Muscle of leg (tissue), 11 donors: ENCODE results near the gene FAM118A. TPM values are rescaled to one million over a fixed set of nuclear protein-coding genes. Genes with fewer than 3 reads are reported as not detected.

Experiments
- DNase-seq: peaks from one replicate; pipeline ENCODE4 v3.0.0; 2013
- H3K27ac ChIP-seq: one replicate; pipeline ENCODE4 v1.5.1; 2013; ENCODE audit warnings: mild to moderate bottlenecking, low read length, control low read depth
- H3K27me3 ChIP-seq: one replicate; pipeline ENCODE4 v1.6.1; 2013; ENCODE audit warnings: low read length; ENCODE audit not compliant: control insufficient read depth, insufficient read depth
- H3K36me3 ChIP-seq: one replicate; pipeline ENCODE4 v1.6.1; 2013; ENCODE audit warnings: low read length; ENCODE audit not compliant: control insufficient read depth, insufficient read depth
- H3K4me1 ChIP-seq: one replicate; pipeline ENCODE4 v1.6.1; 2013; ENCODE audit warnings: low read length; ENCODE audit not compliant: control insufficient read depth, insufficient read depth
- H3K4me3 ChIP-seq: one replicate; pipeline ENCODE4 v1.5.1; 2013; ENCODE audit warnings: low read length, control low read depth
- H3K9me3 ChIP-seq: replicated peaks from 2 replicates; pipeline ENCODE4 v1.6.1; 2013; ENCODE audit warnings: low read depth, low read length; ENCODE audit not compliant: control insufficient read depth
- WGBS: methylation state at CpG from one replicate; pipeline ENCODE4 v1.1.5; 2013; ENCODE audit warnings: missing lambda C conversion rate; ENCODE audit not compliant: insufficient coverage; 5-methylcytosine and 5-hydroxymethylcytosine counted together
- polyA plus RNA-seq, 8 donors: library from polyadenylated mRNA; unstranded; fragments of 120-200 nt; gene quantifications; one replicate each; pipeline versions ENCODE4 v1.2.1 to v1.2.3, GENCODE V29; 2013; ENCODE audit warnings: inconsistent platforms in 1 of 8, low replicate concordance in 1 of 8; ENCODE audit not compliant: insufficient read length in 8 of 8, insufficient read depth in 1 of 8
- total RNA-seq: library from RNA; stranded (reverse); fragments of 120-200 nt; gene quantifications from one replicate; pipeline ENCODE4 v1.2.4, GENCODE V29; 2013

The FAM118A gene
- total and polyA plus RNA-seq, 9 donors, result 13.4 to 30.0 (median 18.5) TPM

DNA sequence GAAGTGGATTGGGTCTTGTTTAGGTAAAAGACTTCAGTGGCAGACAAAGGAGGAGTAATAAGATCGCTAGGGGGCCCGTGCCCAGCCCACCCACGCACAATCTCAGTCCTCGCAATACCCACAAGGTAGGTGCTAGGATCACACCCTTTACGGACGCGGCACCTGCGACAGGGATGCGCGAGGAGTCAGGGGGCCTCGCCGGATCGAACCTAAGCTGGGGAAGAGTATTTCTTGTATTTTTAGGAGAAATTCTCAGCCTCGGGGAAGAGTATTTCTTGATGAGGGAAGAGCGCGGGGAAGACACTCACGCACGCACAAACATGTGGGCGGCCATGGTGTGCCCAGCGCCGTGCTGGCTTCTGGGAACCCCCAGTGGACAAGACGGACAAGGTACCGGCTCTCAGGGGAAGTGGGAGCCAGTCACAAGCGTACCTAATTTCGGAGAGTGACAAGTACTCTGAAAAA is 745 bp upstream of the FAM118A start:
- no peaks in the 10 kb centered on the region for H3K9me3 ChIP-seq
- peak overlapping the region; percentile 86 for H3K27ac ChIP-seq
- peak overlapping the region; percentile 66 for H3K4me3 ChIP-seq
- H3K36me3 ChIP-seq, result peaks cover 5% of the 10 kb centered on the region
- H3K4me1 ChIP-seq, result peaks cover 23% of the 10 kb centered on the region
- DNase-seq, result no peak
- WGBS, result 38% methylated on average over 23 of the region's 25 CpGs
- H3K27me3 ChIP-seq, result peaks cover 2% of the 10 kb centered on the region

DNA sequence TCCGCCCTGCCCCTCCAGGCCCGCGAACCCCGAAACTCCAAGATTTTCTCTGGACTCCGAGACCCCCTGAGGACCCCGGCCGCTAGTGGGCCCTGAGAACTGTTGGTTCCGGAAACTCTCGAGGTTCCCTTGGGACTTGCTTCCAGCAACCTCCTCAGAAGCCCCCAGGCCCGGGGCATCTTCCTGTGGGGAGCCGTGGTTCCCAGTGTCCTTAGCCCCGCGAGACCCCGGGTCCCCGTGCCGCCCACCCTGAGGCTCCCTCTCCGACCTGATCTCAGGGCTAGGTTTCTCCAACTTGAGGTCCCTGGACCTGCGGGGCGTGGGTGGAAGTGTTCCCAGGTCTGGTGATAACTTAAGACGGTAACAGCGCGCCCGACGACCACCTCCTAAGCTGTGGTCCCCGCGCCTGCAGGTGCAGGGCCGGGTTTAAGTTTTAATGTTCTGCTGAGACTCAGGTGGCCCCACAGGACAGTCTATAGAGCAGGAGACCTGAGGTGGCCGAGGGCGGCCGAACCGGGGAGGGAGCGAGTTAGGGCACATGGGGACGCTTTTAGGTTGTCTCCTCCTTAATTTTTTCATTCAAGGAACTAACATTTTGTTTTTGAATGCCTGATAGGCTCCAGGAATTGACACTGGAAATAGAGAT is 720 bp downstream of the FAM118A start:
- peaks cover 2% of the 10 kb centered on the region for H3K27me3 ChIP-seq
- peaks cover 5% of the 10 kb centered on the region for H3K36me3 ChIP-seq
- peaks cover 23% of the 10 kb centered on the region for H3K4me1 ChIP-seq
- H3K27ac ChIP-seq, result no peak overlapping the region
- H3K4me3 ChIP-seq, result peak overlapping the region; percentile 68
- no peaks in the 10 kb centered on the region for H3K9me3 ChIP-seq
- 2% methylated on average over 26 of the region's 33 CpGs for WGBS
- DNase-seq, result peak; percentile 52

DNA sequence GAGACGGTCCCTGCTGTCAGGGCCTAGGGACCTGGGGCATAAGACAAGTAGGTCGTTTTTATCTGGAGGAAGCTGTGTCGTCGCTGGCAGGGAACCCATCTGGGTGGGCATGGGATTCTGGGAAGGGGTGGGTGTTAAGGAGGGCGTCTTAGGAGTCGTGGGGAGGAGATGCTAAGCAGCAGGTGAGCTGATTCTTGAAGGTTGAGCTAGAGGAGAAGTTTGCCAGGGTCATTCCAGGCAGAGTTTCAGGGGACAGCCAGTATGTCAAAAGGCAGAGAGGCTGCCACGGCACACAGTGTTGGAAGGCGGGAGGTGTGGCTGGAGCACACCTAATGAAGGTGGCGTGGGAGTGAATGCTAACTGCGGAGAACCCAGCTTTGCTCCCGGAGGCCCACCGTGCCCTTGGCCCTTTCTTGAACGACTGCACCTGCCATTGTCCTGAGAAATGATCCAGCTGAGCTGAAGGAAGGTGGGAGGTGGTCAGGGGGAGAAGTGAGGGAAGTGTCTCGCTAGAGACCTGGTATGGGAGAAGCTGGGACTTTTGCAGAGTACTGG is 1.3 kb downstream of the FAM118A start:
- 47% methylated on average over 14 of the region's 14 CpGs for WGBS

DNA sequence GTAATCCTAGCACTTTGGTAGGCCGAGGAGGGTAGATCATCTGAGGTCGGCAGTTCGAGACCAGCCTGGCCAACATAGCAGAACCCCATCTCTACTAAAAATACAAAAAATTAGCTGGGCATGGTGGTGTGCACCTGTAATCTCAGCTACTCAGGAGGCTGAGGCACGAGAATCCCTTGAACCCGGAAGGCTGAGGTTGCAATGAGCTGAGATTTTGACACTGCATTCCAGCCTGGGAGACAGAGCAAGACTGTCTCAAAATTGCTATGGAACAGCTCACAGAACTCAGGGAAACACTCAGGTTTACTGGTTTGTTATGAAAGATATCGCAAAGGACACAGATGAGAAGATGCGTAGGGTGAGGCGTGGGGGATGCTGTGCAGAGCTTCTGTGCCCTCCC is 2.7 kb downstream of the FAM118A start:
- no peak for DNase-seq
- Histone ChIP-seq H3K4me1 (peaks cover 24% of the 10 kb centered on the region), H3K36me3 (peaks cover 5% of the 10 kb centered on the region), H3K27ac (no peak overlapping the region), H3K4me3 (no peak overlapping the region), H3K9me3 (no peaks in the 10 kb centered on the region), H3K27me3 (no peaks in the 10 kb centered on the region)
- 86% methylated on average over 5 of the region's 8 CpGs for WGBS

More for the DNA sequence above, 1.3 kb downstream of the FAM118A start:
- peak overlapping the region; percentile 68 for H3K4me3 ChIP-seq
- no peaks in the 10 kb centered on the region for H3K9me3 ChIP-seq
- H3K4me1 ChIP-seq, result peaks cover 23% of the 10 kb centered on the region
- H3K27ac ChIP-seq, result no peak overlapping the region
- H3K27me3 ChIP-seq, result peaks cover 2% of the 10 kb centered on the region
- H3K36me3 ChIP-seq, result peaks cover 5% of the 10 kb centered on the region
- DNase-seq, result no peak

DNA sequence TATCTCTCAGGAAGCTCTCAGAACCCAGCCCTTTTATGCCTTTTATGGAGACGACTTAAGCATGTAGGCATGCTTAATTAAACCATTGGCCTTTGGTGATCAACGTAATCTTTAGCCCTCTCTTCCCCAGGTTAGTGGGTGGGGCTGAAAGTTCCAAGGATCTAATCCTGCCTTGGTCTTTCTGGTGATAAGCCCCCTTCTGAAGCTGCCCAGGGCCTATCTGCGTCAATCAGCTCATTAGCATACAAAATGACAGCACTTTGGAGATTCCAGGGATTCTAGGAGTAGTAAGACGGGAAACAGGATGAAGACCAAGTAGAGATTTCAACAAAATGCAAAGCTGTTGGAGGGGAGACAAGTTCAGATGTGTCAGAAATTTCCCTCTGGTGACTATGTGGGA is 3.1 kb downstream of the FAM118A start:
- H3K4me3 ChIP-seq, result no peak overlapping the region
- H3K9me3 ChIP-seq, result no peaks in the 10 kb centered on the region
- no peak overlapping the region for H3K27ac ChIP-seq
- H3K36me3 ChIP-seq, result peaks cover 5% of the 10 kb centered on the region
- no peaks in the 10 kb centered on the region for H3K27me3 ChIP-seq
- peaks cover 29% of the 10 kb centered on the region for H3K4me1 ChIP-seq
- no peak for DNase-seq
- WGBS, result 100% methylated on average over 1 of the region's 4 CpGs

DNA sequence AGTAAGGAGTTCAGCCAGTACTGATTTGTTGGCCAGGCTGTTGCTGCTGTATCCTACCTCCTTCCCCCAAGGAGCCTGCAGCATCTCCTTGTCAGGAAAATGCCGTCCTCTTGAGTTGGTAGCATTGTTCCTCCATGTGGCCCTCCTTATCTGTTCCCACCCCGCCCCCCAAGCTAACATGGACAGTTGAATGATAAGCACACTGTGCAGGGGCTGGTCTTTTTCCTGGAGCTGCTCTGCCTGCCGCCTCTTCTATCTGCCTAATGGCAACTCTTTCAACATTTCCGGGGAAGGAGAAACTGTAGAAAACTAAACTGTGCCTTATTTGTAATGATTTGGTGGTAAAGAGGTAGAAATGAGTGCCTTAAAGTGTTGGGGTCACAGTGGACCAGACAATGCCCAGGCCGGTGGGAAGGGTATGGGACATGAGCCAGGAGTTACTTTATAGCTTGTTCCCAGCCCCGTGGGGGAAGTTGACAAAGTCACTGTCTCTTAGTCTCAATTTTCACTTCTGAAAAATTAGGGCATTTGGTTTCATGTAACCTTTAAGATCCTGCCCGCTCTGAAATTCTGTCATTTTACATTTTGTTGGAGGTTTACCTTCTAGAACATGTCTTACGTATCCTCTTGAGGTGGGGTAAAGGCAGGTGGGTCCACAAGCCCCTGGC is 4.5 kb downstream of the FAM118A start:
- no peak overlapping the region for H3K27ac ChIP-seq
- 75% methylated on average over 6 of the region's 8 CpGs for WGBS
- DNase-seq, result no peak
- H3K27me3 ChIP-seq, result no peaks in the 10 kb centered on the region
- H3K4me1 ChIP-seq, result peaks cover 32% of the 10 kb centered on the region
- no peaks in the 10 kb centered on the region for H3K9me3 ChIP-seq
- H3K4me3 ChIP-seq, result no peak overlapping the region
- H3K36me3 ChIP-seq, result peaks cover 5% of the 10 kb centered on the region

DNA sequence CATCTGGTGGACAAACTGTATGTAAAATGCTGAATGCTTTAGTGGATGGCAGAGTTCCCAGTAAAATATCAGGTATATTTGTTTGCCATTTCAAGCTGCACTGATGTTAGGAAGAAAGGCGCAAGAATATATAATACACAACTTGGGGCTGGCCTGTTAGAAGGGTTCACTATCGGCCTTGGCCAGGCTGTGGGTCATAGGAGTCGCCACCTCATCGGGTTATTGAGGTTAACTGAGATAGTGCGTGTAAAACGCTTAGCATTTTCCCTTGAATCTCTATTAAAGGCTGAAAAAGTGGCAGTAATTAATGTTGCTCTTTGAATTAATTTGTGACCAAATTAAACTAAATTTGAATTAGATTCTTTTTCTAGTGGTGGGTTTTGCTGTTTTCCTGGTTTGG is 5.1 kb downstream of the FAM118A start:
- Histone ChIP-seq H3K27me3 (no peaks in the 10 kb centered on the region), H3K4me1 (peaks cover 34% of the 10 kb centered on the region), H3K9me3 (no peaks in the 10 kb centered on the region), H3K36me3 (peaks cover 5% of the 10 kb centered on the region), H3K4me3 (no peak overlapping the region), H3K27ac (no peak overlapping the region)
- WGBS, result no CpG with 5 or more reads among the region's 6 CpGs
- DNase-seq, result no peak

DNA sequence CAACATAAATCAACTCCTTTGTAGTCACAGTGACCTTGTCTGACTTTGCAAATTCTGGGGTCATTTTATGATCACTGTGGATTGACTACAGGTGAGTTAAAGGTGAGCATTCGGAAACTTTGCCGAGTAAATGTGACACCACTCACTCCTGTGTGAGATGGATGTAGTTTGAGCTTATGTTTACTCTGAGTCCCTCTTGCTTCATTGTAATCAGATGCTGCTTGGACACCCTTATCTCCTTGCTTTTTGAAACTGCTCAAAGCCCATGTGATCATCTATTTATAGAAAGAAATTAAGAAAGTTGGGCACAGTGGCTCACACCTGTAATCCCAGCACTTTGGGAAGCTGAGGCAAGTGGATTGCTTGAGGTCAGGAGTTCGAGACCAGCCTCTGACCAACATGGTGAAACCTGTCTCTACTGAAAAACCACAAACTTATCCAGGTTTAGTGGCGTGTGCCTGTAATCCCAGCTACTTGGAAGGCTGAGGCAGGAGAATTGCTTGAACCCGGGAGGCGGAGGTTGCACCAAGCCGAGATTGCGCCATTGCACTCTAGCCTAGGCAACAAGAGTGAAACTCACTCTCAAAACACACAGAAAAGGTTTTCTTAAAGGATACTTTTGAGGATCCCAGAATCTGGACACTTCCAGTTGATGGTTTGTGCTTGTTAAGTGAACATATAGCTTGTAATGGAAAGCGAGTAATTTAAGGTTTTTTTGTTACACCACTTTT is 7.2 kb downstream of the FAM118A start:
- no peaks in the 10 kb centered on the region for H3K9me3 ChIP-seq
- H3K4me3 ChIP-seq, result no peak overlapping the region
- no peak overlapping the region for H3K27ac ChIP-seq
- H3K36me3 ChIP-seq, result peaks cover 2% of the 10 kb centered on the region
- H3K4me1 ChIP-seq, result peaks cover 25% of the 10 kb centered on the region
- no peak for DNase-seq
- H3K27me3 ChIP-seq, result no peaks in the 10 kb centered on the region
- 93% methylated on average over 6 of the region's 9 CpGs for WGBS

DNA sequence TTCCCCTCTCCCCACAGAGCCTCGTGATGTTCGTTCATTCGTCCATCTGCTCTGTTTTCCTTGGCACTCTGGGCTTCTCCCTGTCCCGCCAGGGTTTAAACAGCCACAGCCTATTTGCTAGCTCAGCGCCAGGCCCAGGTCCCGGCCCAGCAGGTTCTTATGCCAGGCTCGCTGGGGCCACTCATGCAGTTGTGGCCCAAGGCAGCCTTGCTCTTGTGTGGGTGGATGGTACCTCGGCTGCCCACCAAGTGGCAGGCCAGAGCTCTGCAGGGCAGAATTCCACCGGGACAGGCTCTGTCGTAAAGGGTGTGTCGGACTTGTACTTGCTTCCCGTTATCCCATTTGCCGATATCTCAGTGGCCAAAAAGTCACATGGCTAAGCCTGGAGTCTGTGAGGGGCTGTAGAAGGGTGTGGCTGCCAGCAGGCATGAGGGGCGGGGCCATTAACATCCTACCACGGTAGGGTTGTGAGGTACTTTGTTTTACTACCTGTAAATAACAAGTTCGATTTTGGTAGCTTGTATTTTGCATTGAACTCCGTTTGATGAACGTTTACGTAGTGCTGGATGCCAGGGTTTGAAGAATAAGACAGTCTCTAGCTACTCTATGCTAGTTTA is 7.9 kb downstream of the FAM118A start:
- Histone ChIP-seq H3K36me3 (peaks cover 3% of the 10 kb centered on the region), H3K27me3 (no peaks in the 10 kb centered on the region), H3K4me1 (peaks cover 25% of the 10 kb centered on the region), H3K4me3 (no peak overlapping the region), H3K9me3 (no peaks in the 10 kb centered on the region), H3K27ac (peak overlapping the region; percentile 82)
- peak; percentile 49 for DNase-seq
- WGBS, result 63% methylated on average over 13 of the region's 19 CpGs
